PC-9 (cell line): ENCODE measurements around the gene ZNF175. TPM values are rescaled to one million over a fixed set of nuclear protein-coding genes. Genes with fewer than 3 reads are reported as not detected.
"Not testable (repeated sequence)": the region's sequence is repeated elsewhere in the genome, so short reads cannot be mapped to it uniquely, and the experiment has no call there.

Experiments
- BruUV-seq: library from RNA; stranded (reverse); fragments of 400-500 nt; replicated peaks from 2 replicates; lab custom pipeline; 2021; lab: Mats Ljungman, UMichigan
- CTCF ChIA-PET: fragments of 300-600 bp; sonication (Branson Sonifier 250); formaldehyde crosslinking; loops from one replicate; lab custom pipeline; 2022; ENCODE audit warnings: antibody characterized with exemption; lab: Charles Lee
- POLR2A ChIA-PET: fragments of 300-600 bp; sonication (Branson Sonifier 250); formaldehyde crosslinking; loops from one replicate; lab custom pipeline; 2022; ENCODE audit warnings: antibody characterized with exemption; ENCODE audit not compliant: unreplicated experiment; lab: Charles Lee
- DNase-seq, 2 experiments: peaks; one replicate each; pipeline versions ENCODE4 v3.0.0 to v3.0.0-alpha.2; 2015 to 2022; ENCODE audit warnings: mixed read lengths in 1 of 2
- H2AFZ ChIP-seq: fragments of 200-600 bp; sonication (generic); 2 replicates; pipeline ENCODE4 v1.8.1; 2017; ENCODE audit warnings: antibody characterized with exemption
- H3F3A ChIP-seq: fragments of 200-600 bp; sonication (generic); 2 replicates; pipeline ENCODE4 v1.8.1; 2017; ENCODE audit warnings: antibody characterized with exemption, mild to moderate bottlenecking, low read depth; ENCODE audit not compliant: insufficient read depth
- H3K27ac ChIP-seq: fragments of 200-600 bp; sonication (generic); 2 replicates; pipeline ENCODE4 v1.6.1; 2016; ENCODE audit warnings: mixed run types
- H3K27me3 ChIP-seq: fragments of 200-600 bp; sonication (generic); 2 replicates; pipeline ENCODE4 v1.6.1; 2016; ENCODE audit warnings: low read depth, mixed run types; ENCODE audit not compliant: insufficient read depth
- H3K36me3 ChIP-seq: fragments of 200-600 bp; sonication (generic); 2 replicates; pipeline ENCODE4 v1.6.1; 2016; ENCODE audit warnings: low read depth, mixed run types
- H3K4me1 ChIP-seq: fragments of 200-600 bp; sonication (generic); replicated peaks from 2 replicates; pipeline ENCODE4 v1.6.1; 2016; ENCODE audit warnings: mixed run types; ENCODE audit not compliant: insufficient read depth
- H3K4me2 ChIP-seq: fragments of 200-600 bp; sonication (generic); 2 replicates; pipeline ENCODE4 v1.6.1; 2017; ENCODE audit warnings: mixed run types
- H3K4me3 ChIP-seq: fragments of 200-600 bp; sonication (generic); 2 replicates; pipeline ENCODE4 v1.6.1; 2016; ENCODE audit warnings: mixed run types
- H3K79me2 ChIP-seq: fragments of 200-600 bp; sonication (generic); 2 replicates; pipeline ENCODE4 v1.6.1; 2017; ENCODE audit warnings: low read depth, mixed run types
- H3K9me2 ChIP-seq: fragments of 200-600 bp; sonication (generic); 2 replicates; pipeline ENCODE4 v1.8.1; 2017; ENCODE audit warnings: mild to moderate bottlenecking; ENCODE audit not compliant: insufficient read depth
- H3K9me3 ChIP-seq: fragments of 200-600 bp; sonication (generic); 2 replicates; pipeline ENCODE4 v1.8.1; 2016; ENCODE audit warnings: low read depth; ENCODE audit not compliant: insufficient read depth
- H4K20me1 ChIP-seq: fragments of 200-600 bp; sonication (generic); 2 replicates; pipeline ENCODE4 v1.8.1; 2017; ENCODE audit not compliant: insufficient read depth
- EZH2 ChIP-seq: fragments of 200-600 bp; sonication (generic); IDR thresholded peaks from 2 replicates; pipeline ENCODE4 v1.8.0; 2017; ENCODE audit warnings: antibody characterized with exemption, low read depth
- intact Hi-C: fragments of 100-400 bp; cut with micrococcal nuclease; formaldehyde crosslinking; loops from one replicate; pipeline ENCODE4 v1.10.0; 2022; ENCODE audit not compliant: unreplicated experiment
- total RNA-seq: library from RNA; stranded (reverse); gene quantifications from 2 replicates; pipeline ENCODE4 v1.2.3, GENCODE V29; 2021
- TF ChIP-seq, protein P1 (sequence below): fragments of 200-600 bp; sonication (generic); conservative IDR thresholded peaks from 2 replicates; pipeline ENCODE4 v1.6.1; 2017; ENCODE audit warnings: mixed run types, antibody characterized with exemption, mild to moderate bottlenecking, moderate library complexity

Gene ZNF175
- total RNA-seq, 1 experiment from 2014 or later, result 11.7 TPM

GRCh38 chr19:51628153-51628939 is 57.3 kb downstream of the ZNF175 start:
- peaks cover 2% of the 10 kb centered on the region for H3K9me3 ChIP-seq
- DNase-seq, result no peak
- BruUV-seq, result no TSS peak
- no peaks in the 10 kb centered on the region for H3F3A ChIP-seq
- peaks cover 59% of the 10 kb centered on the region for H3K27me3 ChIP-seq
- 0 out of 2 replicates have a peak, but pooled peaks cover 3% of the 10 kb centered on the region for H4K20me1 ChIP-seq
- no peaks in the 10 kb centered on the region for H3K9me2 ChIP-seq
- intact Hi-C loops, result no loop called here
- H3K79me2 ChIP-seq, result no peaks in the 10 kb centered on the region
- no peaks in the 10 kb centered on the region for H3K4me1 ChIP-seq
- H3K27ac ChIP-seq, result no peak overlapping the region
- H3K36me3 ChIP-seq, result no peaks in the 10 kb centered on the region
- TF ChIP-seq EZH2, result no peak
- TF ChIP-seq, protein P1, sequence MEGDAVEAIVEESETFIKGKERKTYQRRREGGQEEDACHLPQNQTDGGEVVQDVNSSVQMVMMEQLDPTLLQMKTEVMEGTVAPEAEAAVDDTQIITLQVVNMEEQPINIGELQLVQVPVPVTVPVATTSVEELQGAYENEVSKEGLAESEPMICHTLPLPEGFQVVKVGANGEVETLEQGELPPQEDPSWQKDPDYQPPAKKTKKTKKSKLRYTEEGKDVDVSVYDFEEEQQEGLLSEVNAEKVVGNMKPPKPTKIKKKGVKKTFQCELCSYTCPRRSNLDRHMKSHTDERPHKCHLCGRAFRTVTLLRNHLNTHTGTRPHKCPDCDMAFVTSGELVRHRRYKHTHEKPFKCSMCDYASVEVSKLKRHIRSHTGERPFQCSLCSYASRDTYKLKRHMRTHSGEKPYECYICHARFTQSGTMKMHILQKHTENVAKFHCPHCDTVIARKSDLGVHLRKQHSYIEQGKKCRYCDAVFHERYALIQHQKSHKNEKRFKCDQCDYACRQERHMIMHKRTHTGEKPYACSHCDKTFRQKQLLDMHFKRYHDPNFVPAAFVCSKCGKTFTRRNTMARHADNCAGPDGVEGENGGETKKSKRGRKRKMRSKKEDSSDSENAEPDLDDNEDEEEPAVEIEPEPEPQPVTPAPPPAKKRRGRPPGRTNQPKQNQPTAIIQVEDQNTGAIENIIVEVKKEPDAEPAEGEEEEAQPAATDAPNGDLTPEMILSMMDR, result no peak
- CTCF ChIA-PET, result no interaction called here
- POLR2A ChIA-PET, result no interaction called here
- no peak overlapping the region for H3K4me2 ChIP-seq
- H3K4me3 ChIP-seq, result no peak overlapping the region
- no peak overlapping the region for H2AFZ ChIP-seq

- H3K9me2 ChIP-seq, H3F3A ChIP-seq, H3K27ac ChIP-seq, H3K9me3 ChIP-seq, H3K4me1 ChIP-seq, H3K36me3 ChIP-seq, H4K20me1 ChIP-seq, DNase-seq, H3K4me3 ChIP-seq, H2AFZ ChIP-seq, intact Hi-C loops, H3K79me2 ChIP-seq, POLR2A ChIA-PET, H3K4me2 ChIP-seq, CTCF ChIA-PET, BruUV-seq: not testable (repeated sequence)
- H3K27me3 ChIP-seq, result peaks cover 40% of the 10 kb centered on the region
Measured at GRCh38 chr19:51630315-51630714, 59.2 kb downstream of the ZNF175 start, which contains the start of gene SIGLEC5. Gene SIGLEC5 (minus strand): TSS chr19:51630401. CDS start chr19:51630335, 66 bp downstream.

- Histone ChIP-seq H3K4me1 (no peaks in the 10 kb centered on the region), H2AFZ (no peak overlapping the region), H3K9me3 (no peaks in the 10 kb centered on the region), H4K20me1 (no peaks in the 10 kb centered on the region), H3K27ac (no peak overlapping the region), H3K4me3 (no peak overlapping the region), H3F3A (no peaks in the 10 kb centered on the region), H3K9me2 (no peaks in the 10 kb centered on the region), H3K79me2 (no peaks in the 10 kb centered on the region), H3K36me3 (no peaks in the 10 kb centered on the region), H3K27me3 (peaks cover 22% of the 10 kb centered on the region), H3K4me2 (no peak overlapping the region)
- BruUV-seq, result no TSS peak
- CTCF ChIA-PET, result no interaction called here
- intact Hi-C loops, result no loop called here
- no peak for TF ChIP-seq EZH2
- TF ChIP-seq, protein P1, result no peak
- POLR2A ChIA-PET, result no interaction called here
- no peak for DNase-seq
Measured at GRCh38 chr19:51632126-51632525, 61.0 kb downstream of the ZNF175 start.
